HG03460 (cell line): ENCODE data around the gene MGAT3.
A peak's percentile ranks its signal among the peaks of the same experiment; 100 is the strongest.

ENCODE experiments used
- ATAC-seq: cut with Tn5 transposase; IDR thresholded peaks from one replicate; pipeline ENCODE4 v1.9.1; 2021; ENCODE audit not compliant: unreplicated experiment

MGAT3 gene

DNA sequence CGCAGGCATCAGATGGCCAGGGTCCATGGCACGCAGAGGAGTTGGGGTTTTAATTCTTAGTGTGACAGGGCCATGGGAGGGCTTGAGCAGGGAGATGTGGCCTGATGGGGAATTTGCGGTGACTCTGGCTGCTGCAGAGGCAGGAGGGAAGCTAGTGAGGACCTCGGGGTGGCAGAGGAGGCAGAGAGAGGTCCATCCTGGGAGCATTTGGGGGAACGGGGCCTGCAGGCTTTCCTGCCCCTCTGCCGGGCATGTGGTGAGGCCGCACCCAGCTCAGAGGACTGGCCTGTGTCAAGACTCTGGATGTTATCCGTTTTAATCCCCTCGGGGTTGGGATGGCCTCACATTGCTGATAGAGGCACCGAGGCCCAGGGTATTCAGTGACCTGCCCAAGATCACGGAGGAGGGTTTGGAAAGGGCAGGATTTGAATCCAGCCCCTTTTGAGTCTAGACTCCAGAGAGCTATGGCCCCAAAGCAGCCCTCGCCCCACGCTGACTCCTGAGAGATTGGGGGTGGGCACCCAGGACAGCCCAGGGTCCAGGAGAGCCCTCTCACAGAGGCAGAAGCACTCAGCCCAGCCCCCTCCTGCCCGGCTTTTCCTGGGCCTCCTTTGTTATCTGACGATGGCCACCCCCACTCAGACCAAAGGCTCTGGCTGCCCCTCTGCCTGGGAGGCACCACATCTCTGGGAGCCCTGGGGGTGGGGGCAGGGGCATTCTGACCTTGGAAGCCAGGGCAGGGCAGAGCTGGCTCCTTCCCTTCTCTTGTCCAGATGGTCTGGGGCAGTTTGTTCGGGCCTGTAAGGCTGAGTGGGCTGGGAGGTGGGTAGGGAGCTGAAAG, 13.9 kb downstream of the MGAT3 start:
- no peak for ATAC-seq

DNA sequence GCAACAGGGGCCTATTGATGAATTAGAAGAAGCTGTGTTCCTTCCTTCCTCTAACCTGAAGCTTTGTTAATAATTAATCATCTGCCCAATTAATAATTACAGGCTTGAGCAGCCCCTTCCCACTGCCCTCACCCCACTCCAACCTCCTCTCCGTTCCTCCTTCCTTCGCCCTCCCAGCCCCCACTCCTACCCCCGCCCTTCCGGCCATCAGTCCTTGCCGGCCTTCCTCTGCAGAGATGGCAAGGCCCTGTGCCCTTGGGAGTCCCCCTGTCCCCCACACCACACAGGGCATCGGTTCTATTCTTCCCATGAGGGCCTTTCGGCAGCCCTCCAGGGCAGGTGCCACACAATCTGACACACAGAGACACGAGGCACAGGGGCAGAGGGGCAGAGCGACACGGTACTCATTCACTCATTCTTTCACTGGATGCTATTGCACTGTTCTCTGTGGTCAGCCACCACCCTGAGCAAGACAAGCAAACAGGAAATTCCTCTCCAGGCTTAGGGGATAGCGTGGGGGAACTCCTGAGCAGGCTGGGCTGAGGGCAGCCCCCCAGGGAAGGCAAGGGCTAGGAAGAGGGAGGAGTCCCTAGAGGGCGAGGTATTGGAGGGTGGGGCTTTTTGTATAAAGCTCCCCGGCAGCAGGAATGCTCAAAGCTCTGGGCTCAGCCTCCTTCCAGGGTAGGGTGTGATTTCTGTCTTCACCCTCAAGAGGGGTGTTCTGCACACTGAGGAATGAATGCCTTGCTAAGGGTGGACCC, 14.7 kb downstream of the MGAT3 start:
- ATAC-seq: peak; percentile 71

DNA sequence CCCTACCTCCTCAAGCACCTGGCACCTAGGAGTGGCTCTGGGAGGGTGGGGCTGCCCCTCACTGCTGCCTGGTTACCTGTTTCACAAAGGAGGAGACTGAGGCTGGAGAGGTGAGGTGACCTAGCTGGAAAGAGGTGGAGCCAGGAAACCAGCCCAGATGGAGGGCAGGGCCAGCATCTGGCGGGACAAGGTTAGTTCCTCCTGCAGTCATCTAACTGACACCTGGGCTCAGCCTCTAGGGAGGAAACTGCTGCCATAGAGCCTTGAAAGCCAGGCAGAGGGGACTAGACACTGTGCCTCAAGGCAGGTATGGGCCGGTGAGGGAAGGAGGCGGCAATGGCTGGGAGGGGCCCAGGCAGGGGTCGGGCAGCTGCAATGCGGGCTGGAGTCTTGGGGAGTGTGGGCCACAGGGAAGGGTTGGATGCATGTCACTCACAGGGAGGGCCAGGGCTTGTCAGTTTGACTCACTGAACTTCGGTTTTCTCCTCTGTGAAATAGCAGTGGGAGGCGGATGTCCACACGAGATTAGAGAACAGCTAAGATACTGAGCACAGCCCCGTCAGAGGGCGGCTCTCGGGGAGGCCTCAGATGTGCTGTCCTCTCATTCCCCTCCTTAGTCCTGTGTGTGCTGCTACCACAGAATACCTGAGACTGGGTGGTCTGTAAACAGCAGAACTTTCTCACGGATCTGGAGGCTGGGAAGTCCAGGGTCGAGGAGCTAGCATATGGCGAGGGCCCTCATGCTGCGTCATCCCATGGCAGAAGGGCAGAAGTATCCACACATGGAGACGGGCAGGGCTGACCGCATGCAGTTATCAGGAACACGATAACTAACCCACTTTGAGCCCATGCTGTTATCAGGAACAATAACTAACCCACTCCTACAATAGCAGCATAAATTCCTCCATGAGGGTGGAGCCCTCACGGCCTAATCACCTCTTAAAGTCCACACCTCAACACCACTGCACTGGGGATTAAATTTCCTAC, 16.1 kb downstream of the MGAT3 start:
- no peak for ATAC-seq

DNA sequence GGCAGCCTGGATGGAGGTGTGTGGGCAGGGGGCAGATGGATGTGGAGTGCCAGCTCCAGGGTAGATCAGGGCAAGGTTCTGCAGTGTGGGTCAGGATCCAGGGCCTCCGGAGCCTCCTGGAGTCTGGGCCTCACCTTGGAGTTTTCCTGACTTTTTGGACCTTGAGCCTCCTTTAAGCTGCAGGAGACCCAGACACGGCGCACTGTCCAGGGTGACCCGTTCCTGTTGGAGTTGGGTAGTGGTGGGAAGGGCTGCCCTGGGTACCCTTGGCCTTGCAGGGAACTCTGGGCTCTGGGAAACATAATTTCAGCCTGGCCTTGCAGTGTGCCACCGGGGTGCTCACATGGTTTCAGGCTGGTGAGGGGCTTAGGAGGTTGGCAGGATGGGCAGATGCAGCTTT, 17.0 kb downstream of the MGAT3 start:
- no peak for ATAC-seq

DNA sequence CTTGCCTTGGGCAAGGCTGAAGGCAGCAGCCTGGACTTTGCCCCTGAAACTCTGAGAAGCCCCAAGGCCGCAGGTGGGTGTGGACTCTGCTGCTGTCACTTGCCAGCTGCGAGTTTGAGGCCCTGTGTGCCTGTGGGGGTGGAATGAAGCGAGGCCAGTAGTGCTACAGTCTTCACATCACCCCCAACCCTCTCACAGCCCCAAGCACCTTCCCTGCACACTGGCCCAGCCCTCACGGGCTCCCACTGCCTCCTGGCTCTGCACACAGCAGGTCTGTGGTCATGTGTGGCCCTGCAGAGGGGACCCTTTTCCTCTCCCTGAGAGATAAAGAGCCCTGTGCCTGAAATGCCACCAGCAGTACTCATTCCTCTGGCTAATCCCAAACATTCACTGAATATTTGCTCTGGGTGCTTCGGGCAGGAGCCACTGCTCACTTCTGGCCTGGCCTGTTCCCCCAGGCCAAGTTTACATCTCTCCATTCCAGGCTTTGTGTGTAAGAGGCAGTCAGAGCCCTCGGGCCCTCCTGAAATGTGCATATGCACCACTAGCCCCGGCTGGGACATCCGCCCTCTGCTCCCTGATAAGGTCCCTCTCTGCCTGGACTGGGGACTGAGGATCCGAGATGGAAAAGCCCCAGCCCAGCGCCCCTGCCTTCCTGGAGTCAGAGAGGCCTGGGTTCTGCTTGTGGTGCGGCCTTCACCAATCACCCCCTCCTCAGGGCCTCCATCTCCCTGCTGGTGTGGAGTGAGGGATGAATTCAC, 17.7 kb downstream of the MGAT3 start:
- ATAC-seq: no peak

DNA sequence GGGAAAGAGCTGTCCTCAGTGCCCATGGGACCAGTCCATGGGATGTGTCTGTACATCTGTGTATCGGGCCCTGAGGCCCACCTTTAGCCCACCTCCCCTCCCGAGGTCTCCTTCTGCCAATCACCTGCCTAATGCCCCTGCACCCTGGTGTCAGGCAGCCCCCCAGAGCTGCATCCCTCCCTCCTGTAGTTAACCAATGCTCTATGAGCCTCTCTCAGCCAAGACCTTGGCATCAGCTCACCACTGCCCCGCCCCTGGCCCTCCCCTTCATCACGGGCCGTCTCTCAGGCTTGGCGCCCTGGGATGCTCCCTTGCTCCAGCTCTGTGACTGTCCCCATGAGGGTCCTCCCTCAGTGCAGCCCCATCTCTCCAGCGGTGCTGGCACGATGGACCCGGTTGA, 18.5 kb downstream of the MGAT3 start:
- no peak for ATAC-seq

DNA sequence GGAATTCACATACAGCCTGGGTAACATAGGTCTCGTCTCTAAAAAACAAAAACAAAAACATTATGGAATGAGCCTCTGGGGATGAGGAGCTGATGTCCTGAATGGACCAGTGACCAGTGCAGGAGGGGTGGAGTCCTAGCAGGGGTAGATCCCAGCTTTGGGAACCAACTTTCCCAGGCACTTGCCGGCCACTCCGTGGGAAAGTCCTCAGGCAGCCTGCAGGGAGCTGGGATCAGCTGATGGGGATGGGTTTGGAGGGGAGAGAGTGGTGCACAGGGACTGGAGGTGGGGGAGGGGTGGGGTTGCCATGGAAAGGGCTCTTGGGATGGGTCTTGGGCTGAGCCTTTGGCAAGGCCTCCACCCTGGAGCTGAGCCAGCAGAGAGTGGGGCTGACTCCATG, 19.1 kb downstream of the MGAT3 start:
- no peak for ATAC-seq

DNA sequence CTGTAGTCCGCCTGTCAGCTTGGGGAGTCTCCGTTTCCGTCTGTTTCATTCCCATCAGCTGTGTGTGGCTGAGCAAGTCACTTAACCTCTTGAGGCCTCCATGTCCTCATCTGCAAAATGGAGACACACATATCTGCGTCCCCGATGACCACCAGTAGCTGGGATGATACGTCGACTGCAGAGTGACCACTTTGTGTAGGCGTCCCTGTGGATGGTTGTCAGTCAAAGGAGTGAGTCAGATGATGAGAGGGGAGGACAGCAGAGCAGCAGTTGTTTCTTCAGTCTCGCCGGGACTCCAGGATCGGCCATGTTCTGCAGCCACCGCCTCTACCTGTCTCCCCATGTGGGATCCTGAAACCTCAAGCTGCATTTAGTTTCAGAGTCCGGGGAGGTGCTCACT, 19.9 kb downstream of the MGAT3 start:
- ATAC-seq: no peak

DNA sequence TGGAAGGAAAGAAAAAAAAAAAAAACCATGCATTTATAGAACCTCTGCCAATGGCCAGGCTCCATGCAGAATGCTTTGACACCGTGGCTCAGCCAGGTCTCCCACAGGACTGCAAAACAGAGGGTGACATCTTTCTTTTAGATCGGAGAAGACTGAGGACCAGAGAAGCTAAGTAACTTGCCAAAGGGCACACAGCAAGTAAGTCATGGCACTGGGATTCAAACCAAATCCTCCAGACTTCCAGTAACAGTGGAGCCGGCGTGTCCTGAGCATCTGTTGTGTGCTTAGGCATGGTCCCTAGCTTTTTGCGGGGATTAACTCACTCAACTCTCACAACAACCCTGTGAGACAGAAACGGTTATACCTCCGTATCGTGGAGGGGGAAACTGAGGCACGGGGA, 20.7 kb downstream of the MGAT3 start:
- no peak for ATAC-seq

DNA sequence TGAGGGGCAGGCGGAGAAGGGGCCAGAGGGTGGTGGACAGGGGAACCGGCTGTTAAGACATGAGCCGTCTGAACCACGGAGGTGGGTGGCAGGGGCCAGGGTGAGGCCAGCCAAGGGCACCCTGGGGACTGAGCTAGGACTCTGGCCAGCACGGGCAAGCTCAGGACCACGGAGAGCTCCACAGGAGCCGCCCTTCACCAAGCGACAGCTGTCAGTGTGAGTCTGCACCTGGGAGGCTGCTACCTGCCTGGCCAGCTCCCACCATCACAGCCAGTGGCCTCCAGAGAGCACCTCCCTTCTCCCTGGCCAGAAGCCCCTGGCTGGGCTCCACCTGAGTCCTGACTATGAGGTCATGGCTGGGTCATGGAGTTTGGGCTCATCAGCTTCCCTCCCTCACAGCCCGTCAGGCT, 21.6 kb downstream of the MGAT3 start:
- ATAC-seq: no peak

DNA sequence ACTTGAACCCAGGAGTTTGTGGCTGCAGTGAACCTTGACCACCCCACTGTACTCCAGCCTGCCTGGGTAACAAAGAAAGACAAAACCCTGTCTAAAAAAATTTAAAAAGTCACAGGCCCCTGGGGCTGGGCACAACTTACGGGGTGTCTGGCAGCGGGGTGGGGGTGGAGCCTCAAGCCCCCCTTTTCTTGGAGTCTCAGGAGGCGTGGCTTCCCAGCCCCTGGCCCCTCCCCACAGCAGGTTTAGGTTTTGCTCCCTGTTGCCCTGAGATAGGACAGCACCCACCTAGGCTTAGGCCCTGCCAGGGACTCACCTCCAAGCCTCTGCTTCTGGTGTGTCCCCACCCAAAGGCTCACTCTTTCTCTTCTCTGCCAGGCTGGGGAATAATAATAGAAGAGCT, 22.4 kb downstream of the MGAT3 start:
- no peak for ATAC-seq

DNA sequence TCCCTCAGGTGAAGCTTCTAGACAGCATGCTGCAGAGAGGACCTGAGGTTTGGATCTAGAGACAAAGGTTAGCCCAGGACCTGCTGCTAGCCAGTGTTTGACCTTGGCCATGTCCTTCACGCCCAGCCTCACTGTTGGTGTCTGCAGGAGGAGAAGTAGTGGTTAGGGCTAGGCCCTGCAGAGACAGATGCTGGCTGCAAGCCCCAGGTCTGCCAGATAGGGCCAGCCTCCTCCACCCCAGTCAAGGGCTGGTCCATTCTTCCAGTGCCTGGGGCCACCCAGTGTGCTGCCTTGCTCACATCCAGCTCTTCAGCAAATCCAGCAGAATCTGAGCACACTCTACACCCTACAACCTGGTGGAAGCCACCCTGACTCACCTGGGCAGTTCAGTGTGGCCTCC, 23.7 kb downstream of the MGAT3 start:
- ATAC-seq: no peak

DNA sequence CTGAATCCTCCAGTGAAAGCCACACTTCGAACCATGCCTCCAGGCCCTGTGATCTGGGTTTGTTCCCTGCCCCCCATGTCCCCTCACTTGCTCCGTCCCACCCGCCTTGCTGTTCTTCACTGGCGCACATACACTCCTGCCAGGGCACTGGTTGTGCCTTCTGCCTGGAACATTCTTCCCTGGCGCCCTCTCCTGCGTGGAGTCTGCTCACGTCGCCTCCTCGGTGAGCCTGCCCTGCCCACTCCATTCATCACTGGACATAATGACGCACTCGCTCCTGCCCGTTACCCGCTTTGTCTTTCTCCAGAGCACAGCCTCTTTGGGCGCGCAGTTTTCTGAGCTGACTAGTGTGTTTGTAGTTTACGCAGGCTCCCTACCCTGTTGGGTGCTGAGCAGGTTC, 24.2 kb downstream of the MGAT3 start:
- no peak for ATAC-seq

DNA sequence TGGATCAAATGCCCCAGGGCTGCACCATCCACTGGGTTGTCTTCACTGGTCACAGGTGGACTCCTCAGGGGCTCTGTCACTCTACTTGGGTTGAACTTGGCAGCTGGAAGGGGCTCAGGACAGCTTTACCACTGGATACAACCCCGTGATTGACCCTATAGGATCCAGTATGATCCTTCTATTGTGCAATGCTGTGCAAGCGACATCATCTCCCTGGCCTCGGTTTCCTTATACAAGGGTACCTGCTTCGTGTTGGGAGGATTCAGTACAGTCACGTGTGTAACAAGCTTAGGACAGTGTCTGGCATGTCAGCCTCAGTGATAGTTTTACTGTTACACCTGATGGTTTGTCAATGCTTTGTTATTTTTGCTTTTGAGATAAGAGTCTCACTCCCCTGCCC, 24.8 kb downstream of the MGAT3 start:
- ATAC-seq: no peak

DNA sequence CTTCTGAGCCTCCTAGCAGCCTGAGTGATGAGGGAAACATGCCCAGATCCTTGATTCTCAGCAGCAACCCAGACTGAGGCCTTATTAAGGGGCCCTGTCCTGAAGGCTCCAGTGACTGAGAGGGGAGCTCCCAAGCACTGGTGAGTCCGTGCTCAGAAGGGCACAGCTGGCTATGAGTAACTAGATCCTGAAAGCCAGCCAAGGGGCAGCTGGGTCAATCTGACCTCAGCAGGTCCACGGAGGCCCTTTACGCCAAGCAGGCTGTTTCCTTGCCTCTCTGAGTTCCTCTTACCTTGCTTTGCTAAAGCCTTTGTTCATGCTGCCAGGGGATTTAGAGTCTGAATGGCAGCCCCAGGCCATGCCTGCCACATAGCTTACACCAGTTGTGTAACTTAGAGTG, 26.0 kb downstream of the MGAT3 start:
- no peak for ATAC-seq

DNA sequence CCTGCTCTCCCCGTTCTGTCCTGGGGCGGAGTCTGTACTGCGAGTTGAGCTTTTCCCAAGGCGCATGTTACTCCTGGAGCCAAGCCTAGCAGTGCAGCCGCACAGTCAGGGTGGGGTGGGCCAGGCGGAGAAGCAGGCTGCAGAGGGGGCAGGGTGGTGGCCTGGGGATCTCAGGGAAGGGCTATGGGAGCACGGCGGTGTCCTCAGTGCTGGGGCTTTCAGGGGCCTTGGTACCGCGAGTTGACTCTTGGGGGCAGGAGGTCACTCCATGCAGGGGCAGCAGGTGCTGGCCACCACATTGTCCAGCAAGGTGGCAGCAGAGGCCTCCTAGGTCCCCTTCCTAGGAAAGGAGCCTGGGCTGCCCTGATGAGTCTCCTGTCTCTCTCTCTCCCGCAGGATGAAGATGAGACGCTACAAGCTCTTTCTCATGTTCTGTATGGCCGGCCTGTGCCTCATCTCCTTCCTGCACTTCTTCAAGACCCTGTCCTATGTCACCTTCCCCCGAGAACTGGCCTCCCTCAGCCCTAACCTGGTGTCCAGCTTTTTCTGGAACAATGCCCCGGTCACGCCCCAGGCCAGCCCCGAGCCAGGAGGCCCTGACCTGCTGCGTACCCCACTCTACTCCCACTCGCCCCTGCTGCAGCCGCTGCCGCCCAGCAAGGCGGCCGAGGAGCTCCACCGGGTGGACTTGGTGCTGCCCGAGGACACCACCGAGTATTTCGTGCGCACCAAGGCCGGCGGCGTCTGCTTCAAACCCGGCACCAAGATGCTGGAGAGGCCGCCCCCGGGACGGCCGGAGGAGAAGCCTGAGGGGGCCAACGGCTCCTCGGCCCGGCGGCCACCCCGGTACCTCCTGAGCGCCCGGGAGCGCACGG, 30.4 kb downstream of the MGAT3 start:
- no peak for ATAC-seq

DNA sequence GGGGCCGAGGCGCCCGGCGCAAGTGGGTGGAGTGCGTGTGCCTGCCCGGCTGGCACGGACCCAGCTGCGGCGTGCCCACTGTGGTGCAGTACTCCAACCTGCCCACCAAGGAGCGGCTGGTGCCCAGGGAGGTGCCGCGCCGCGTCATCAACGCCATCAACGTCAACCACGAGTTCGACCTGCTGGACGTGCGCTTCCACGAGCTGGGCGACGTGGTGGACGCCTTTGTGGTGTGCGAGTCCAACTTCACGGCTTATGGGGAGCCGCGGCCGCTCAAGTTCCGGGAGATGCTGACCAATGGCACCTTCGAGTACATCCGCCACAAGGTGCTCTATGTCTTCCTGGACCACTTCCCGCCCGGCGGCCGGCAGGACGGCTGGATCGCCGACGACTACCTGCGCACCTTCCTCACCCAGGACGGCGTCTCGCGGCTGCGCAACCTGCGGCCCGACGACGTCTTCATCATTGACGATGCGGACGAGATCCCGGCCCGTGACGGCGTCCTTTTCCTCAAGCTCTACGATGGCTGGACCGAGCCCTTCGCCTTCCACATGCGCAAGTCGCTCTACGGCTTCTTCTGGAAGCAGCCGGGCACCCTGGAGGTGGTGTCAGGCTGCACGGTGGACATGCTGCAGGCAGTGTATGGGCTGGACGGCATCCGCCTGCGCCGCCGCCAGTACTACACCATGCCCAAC, 31.2 kb downstream of the MGAT3 start:
- ATAC-seq: no peak

DNA sequence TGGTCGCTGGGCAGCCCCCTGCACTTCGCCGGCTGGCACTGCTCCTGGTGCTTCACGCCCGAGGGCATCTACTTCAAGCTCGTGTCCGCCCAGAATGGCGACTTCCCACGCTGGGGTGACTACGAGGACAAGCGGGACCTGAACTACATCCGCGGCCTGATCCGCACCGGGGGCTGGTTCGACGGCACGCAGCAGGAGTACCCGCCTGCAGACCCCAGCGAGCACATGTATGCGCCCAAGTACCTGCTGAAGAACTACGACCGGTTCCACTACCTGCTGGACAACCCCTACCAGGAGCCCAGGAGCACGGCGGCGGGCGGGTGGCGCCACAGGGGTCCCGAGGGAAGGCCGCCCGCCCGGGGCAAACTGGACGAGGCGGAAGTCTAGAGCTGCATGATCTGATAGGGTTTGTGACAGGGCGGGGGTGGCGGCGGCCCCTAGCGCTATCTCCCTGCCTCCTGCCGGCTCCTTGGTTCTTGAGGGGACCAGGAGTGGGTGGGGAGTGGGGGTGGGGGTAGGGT, 31.8 kb downstream of the MGAT3 start:
- ATAC-seq: no peak
